NCI-H2227 treated with DMSO at 0.1 percent for 48 hours (cell line): ENCODE data around the gene GID4.

Experiments used
- DNase-seq: peaks from one replicate; lab custom pipeline; 2025; lab: John Stamatoyannopoulos, UW

GID4 gene

DNA sequence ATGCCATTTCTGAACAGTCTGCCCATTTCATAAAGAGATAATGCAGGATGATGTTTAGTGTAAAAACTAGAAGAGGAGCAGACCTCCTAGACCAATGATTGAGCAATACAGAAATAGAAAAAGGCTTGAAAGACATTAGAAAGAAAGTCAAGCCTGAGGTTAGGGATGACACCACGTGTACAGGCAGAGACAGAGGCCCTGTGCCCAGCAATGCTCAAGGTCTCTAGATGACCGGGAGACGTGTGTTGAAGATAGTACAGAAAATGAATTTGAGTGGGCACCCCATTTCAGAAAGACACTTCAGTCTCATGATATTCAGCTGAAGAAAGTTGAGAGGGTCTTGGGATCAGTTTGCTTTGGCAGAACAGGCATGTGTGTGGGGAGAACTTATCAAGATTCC is 5.4 kb downstream of the GID4 start:
- DNase-seq = no peak

DNA sequence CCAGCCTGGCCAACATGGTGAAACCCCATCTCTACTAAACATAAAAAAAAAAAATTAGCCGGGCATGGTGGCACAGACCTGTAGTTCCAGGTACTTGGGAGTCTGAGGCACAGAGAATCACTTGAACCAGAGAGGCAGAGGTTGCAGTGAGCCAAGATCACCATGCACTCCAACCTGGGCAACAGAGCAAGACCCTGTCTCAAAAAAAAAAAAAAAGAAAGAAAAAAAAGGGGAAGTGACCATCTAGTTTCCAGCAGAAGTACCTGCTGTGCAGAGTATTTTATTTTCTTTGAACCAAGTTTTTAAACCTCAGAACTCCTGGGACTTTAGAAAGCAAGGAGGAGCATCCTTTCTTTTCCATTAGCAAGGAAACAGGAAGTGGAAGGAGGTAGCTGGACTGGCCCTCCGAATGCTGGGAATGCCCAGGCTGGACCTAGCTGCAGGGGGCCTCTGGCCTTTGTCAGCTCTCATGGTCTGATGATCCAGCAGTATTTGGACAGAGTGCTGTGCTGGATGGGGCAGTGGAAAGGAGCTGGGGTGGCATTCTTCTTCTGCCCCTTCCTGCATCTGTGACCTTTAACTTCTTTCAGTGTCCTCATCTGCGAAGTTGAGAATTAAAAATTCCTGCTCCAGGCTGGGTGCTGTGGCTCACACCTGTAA is 6.6 kb downstream of the GID4 start:
- DNase-seq = no peak

DNA sequence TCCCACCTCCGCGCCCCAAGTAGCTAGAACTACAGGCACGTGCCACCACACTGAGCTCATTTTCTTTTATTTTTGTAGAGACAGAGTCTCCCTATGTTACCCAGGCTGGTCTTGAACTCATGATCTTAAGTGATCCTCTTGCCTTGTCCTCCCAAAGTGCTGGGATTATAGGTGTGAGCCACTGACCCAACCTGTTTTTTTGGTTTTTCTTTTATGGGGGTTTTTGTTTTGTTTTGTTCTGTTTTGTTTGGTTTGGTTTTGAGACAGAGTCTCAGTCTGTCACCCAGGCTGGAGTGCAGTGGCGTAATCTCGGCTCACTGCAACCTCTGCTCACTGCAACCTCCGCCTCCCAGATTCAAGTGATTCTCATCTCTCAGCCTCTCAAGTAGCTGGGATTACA is 16.4 kb downstream of the GID4 start:
- DNase-seq = no peak

DNA sequence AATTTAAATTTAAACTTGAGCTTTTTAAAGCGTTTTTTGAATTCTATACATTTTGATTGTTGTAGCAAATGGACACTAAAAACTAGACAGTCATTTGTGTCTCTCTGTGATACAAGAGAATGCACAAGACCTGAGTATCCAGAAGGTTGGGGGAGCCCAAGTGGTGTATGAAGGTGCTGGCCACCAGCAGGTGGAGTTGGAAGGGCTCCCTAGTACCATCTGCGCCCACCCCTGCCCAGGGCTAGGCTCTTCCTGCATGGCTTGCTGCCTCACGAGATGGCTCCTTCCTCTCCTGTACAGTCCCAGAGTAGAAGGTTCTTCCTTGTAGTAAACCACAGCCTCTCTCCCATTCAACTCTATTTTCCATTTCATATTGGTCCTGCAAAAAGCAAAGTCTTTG is 17.0 kb downstream of the GID4 start:
- no peak for DNase-seq

DNA sequence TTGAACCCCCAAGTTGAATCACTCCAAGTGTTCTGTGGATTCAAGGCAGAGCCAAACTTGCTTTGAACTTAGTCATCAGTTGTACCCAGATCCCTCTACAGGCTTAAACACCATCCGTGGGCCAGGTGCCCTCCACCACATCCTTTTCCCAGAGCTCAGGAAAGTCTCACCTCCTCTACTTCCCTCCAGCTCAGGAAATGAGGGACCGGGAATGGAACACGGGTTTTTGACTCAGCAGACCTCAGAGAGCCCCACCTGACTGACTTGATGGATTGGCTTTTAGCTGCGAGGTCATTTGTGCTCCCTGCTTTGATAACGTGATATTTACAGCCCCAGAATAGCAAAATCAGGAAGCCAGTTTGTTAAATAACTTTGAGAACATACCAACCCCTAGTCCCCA is 20.1 kb downstream of the GID4 start:
- no peak for DNase-seq

DNA sequence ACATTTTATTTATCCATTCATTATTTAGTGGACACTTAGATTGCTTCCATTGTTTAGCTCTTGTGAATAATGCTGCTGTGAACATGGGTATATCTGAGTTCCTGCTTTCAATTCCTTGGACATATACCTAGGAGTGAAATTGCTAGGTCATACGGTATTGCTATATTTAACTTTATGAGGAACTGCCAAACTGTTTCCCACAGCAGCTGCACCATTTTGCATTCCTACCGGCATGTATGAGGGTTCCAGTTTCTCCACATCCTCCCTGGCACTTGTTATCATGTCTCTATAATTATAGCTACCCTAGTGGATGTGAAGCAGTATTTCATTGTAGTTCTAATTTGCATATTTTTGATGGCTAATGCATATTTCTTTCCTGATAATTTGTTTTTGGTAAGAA is 24.8 kb downstream of the GID4 start:
- DNase-seq = no peak

DNA sequence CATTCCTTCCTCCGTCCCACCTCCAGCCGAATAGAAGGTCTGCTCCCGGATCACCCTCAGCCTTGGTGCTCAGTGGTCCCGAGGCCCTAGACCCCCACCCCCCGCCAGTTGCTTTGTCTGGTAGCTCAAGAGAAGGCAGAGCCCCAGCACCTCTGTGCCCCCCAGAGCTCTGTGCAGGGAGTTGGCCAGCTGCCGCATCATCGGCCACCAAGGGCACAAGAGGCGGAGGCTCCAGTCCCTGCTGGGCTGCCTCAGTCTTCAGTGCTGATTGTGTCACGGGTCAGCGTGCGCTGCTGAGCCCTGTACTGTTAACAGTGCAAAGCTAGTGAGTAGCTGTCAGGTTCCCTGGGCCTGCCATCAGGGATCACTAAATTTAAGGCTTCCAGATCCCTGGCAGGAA is 26.3 kb downstream of the GID4 start:
- no peak for DNase-seq

DNA sequence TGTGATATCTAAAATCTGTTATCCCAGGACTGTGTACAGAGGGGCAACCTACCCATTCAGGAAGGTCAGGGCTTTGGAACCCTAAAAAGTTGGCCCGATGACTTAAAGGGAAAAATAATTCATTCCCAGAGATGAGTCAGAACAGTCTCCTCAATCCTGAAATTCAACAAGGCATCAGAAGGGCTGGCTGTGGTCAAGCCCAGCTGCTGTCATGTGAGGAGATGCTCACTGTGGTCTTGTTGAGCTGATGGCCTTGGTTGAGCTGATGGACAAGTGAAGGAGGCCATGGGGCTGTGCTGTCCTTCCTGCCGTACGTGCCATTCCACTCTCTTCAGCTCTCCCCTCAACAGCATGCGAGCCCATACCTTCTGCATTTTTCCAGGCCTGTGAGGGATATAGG is 27.7 kb downstream of the GID4 start:
- DNase-seq = no peak

DNA sequence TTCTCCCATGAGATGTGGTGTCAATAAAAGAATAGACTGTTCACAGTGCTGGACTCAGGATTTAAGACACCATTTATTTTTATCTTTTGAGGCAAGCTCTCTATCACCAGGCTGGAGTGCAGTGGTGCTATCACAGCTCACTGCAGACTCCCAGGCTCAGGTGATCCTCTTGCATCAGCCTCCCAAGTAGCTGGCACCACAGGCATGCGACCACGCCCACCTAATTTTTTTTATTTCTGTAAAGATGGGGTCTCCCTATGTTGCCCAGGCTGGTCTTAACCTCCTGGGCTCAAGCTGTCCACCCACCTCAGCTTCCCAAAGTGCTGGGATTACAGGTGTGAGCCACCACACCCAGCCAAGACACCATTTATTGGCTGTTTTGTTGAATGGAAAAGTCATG is 29.9 kb downstream of the GID4 start:
- DNase-seq = no peak

DNA sequence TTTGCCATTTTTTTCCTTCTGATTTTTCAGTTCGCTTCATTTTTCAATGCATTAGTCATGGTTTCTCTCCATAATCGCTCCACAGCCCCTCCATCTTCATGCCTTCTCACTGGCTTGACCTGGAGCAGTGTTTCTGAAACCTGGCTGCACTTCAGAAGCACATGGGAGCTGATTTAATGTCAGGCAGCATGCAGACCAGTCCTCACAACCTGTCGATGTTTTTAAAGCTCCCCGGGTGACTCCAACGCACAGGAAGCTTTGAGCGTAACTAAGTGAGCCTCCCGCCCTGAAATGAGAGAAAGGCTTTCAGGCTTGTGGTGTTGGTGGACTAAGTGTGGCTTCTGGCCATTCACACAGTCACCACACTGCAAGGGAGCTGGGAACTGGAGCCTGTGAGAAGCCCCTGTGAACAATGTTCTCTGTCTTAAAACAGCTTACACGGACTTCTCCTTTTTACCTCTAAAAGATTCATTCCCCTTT is 31.7 kb downstream of the GID4 start:
- DNase-seq = peak; percentile 21

DNA sequence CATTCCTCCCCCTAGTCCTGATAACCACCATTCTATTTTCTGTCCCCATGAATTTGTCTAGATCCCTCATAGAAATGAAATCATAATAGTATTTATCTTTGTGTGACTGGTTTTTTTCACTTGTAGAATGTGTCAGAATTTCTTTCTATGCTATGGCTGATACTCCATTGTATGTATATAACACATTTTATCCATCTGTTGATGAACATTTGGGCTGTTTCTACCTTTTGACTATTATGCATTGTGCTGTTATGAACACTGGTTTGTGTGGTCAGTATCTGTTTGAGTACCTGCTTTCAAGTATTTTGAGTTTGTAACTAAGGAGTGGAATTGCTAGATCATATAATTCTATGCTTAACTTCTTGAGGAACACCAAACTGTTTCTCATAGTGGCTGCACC is 32.5 kb downstream of the GID4 start:
- DNase-seq = no peak

DNA sequence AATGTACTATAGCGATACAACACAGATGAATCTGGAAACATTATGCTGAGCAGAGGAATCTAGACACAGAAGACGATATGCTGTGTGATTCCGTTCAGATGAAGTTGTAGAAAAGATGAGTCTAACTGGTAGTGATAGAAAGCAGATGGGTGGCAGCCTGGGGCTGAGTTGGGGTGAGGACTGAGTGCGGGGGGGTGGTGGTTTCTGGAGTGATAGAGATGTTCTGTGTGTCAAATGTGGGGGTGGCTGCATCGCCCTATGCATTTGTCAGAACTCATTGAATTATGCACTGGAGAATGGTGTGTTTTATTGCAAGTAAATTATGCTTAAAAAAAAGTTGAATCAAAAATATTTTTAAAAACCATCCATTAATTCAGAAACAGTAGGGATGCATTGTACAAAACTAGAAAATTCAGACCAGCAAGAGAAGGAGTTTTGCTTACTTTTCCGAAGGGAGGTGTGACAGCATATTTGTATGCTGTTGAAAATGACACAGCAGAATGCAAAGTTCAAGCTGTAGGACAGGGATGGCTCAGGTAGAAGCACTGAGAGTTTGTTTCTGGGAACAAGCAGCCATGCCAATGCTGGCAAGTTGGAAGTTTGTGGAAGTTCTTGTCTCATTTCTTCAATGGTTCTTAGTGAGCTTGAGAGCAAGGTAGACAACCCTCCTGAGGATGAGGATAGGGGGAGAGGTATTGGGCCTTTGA is 35.5 kb downstream of the GID4 start:
- no peak for DNase-seq

DNA sequence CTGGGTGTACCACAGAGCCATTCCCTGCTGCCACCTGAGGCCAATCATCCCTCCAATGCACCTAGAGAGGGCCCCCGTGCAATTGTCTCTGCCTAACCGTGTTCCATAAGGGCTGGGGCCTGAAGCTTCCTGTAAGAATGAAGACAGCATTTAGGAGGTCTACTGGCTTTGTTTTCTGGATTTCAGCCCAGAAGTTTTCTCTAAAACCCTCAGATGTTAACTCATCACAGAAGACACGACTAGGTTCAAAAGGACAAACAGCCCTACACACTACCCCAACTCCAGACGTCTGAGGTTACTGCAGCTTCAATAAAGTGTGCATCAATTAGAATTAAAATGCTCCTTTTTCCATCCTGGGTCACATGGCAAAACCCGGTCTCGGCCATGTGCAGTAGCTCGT is 37.7 kb downstream of the GID4 start:
- no peak for DNase-seq

DNA sequence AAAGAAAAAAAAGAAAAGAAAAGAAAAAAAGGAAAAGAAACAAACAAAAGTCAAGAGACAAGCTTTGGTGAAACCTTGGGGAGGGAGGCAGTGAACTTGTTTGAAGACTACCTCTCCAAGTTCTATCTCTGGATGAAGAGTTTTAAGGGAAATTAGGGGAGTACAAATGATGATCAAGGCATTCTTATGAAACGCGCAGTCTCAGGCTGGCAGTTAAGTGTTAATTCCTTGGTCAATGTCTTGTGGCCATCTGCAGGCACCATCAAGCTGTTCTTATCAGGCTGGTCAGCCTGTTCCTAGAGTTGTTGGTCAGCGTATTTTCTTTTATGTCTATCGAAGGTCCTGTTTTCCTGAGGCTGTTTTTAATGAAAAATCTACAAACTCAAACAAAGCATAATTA is 40.3 kb downstream of the GID4 start:
- no peak for DNase-seq

DNA sequence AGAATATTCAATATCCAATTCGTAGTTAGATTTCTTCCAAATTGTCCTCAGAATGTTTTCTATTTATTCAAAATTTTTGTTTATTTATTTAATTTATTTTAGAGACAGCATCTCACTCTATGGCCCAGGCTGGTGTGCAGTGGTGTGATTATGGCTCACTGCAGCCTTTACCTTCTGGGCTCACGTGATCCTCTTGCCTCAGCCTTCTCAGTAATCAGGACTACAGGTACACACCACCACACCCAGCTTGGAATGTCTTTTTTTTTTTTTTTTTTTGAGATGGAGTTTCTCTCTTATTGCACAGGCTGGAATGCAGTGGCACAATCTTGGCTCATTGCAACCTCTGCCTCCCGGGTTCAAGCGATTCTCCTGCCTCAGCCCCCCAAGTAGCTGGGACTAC is 45.0 kb downstream of the GID4 start:
- no peak for DNase-seq

DNA sequence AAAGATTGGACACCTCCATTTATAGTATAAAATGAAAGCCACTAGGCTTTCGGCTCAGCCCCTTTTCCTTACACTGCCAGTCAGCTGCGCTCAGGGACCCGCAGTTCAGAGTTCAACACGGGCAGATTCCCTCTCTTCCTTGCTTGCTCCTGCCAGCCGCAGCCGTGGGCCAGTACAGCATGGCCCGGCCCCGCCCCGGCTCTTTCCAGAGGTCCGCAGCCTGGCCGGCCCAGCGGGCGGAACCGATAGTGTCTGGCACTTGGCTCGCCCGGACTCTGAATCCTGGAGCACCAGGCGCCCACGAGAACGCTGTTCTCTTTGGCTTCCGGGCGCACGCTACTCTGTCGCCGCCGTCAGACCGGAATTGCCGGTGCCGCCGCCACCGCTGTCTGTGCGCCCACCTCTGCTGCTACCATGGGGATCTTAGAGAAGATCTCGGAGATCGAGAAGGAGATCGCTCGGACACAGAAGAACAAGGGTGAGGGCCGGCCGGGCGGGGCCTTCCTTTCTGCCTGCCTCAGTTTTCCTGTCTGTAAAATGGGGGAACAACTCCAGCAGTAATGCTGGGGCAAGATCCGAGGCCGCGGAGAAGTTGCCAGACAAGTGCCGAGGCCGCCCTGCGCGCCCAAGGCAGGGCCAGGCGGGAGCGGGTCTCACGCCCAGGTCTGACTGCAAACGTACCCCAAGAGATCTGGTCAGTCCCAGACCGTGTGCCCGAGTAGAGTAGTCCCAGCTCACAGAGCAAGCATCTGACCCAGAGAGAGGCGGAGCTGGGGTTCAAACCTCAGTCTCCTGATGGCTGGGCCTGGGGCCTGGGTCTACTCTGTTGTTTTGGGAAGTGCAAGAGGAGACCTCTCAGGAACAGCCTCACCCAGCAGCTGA is 48.6 kb downstream of the GID4 start, which contains the start of gene DRG2:
Gene DRG2, plus strand, starts transcription at position 339 of the 882 bp plus-strand sequence. Its CDS starts 76 bp downstream, at position 415.
- DNase-seq = peak; percentile 82

DNA sequence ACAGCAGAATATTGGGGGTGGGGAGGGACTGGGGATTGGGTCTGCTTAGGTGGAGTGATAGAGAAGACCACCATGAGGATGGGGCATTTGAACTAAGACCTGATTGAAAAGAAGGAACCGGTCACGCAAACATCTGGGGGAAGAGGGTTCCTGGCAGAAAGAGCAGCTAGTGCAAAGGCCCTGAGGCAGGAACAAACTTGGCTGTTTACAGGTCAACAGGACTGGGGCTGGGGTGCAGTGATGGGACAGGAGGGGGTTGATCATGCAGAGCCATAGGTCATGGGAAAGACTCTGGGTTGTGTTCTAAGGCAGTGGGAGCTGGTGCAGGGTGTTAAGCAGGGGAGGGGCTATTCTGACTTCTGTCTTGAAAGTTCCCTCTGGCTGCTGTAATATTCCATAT is 50.4 kb downstream of the GID4 start:
- DNase-seq = no peak

DNA sequence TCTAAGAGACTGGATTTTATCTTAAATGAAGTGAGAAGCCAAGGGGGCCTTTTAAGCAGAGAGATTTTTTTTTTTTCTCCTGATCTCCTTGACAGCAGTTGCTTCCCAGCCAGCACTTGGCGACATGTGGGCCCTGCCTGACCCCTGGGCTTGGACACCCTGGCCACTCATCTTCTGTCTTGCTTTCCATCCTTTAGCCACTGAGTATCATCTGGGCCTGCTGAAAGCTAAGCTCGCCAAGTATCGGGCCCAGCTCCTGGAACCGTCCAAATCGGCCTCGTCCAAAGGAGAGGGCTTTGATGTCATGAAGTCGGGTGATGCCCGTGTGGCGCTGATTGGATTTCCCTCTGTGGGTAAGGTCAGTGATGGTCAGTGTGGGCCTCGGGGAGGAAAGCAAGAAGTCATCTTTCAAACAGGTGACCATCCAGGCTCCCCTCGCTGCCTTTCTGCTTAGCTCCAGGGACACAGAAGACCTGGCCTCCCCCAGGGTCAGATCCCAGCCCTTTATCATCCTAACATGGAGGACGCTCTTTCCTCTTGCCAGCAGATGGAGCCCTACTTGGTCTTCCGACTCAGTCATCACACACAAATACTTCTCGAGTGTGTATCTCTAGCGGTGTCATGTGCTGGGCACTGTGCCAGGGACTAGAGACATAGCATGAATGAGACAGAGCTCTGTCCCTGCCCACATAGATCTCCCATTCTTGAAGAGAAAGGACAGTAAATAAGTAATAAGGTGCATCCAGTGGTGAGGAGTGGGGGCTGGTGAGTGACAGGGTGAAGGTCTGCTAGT is 54.6 kb downstream of the GID4 start:
- DNase-seq = no peak

DNA sequence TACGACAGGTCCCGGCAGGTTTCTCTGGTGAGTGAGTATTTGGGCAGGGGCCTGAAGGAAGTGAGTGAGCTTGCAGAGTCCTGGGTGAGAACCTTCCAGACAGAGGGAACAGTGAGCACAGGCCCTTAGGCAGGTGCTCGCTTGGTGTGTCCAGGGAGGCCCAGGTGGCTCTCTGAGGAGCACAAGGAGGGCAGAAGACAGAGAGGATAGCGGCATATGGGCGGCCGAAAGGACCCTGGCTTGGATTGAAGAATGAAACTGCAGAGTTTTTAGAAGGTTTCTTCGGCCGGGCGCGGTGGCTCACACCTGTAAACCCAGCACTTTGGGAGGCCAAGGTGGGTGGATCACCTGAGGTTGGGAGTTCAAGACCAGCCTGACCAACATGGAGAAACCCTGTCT is 55.2 kb downstream of the GID4 start:
- no peak for DNase-seq

DNA sequence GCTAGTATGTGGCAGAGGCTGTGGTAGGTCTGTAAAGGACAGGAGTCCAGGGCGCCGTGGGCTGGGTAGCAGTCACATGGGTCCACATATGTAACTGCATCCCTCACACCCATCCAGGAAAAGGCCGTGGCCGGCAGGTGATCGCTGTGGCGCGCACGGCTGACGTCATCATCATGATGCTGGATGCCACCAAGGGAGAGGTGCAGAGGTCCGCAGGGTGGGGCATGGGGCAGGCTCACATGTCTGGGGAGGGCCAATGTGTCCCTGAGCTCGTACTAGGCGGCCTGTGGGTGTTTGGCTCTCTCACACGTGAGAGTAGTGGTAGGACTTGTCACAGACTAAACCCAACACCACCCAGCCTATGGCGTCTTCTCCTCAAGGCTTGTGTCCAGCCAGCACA is 60.3 kb downstream of the GID4 start:
- no peak for DNase-seq

DNA sequence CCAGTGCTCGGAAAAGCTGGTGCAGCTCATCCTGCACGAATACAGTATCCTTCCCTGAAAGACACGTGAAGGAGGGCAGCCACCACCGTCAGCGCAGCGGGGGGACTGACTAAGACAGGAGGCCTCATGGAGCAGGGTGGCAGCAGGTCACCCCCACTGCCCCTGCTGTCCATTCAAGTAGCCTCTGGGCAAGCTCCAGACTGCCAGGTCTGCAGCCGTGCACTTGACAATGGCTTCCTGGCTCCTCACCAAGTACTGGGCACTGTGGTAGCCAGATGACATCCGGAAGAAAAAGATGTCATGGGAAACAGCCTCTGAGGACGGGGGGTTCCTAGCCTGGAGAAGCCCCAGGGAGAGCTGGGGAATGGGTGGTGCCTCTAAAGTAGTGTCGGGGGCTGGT is 61.4 kb downstream of the GID4 start:
- DNase-seq = no peak

DNA sequence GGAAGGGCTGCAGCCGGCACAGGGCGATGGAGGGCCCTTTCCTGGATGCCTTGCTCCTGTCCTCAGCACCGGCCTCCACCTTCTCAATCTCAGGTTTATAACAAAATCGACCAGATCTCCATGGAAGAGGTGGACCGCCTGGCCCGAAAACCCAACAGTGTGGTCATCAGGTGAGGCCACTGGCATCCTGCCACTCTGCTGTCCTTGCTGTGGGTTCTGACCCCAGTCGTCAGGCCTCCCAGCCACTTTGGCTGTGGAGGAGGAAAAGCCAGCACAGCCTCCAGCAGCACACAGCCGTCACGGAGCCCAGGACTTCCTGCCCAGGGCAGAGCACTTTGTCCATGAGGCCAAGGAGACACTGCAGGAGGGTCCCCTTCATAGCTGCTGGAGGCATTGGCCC is 62.6 kb downstream of the GID4 start:
- no peak for DNase-seq
